DMS153 (cell line): Measurements from ENCODE around the gene RPL29.
"Not testable (repeated sequence)": the region's sequence is repeated elsewhere in the genome, so short reads cannot be mapped to it uniquely, and the experiment has no call there.

Experiments
- DNase-seq: peaks from one replicate; lab custom pipeline; 2025; lab: John Stamatoyannopoulos, UW

RPL29 gene

GRCh38 chr3:52005571-52005986, 9.9 kb upstream of the RPL29 start:
- DNase-seq: peak; percentile 7

- no peak for DNase-seq
Measured at GRCh38 chr3:52004906-52005395, 9.3 kb upstream of the RPL29 start.

GRCh38 chr3:52004163-52004787, 8.6 kb upstream of the RPL29 start:
- DNase-seq: no peak

- DNase-seq: no peak
Measured at GRCh38 chr3:52002748-52003147, 7.1 kb upstream of the RPL29 start.

GRCh38 chr3:52001443-52001974, 5.8 kb upstream of the RPL29 start:
- no peak for DNase-seq

GRCh38 chr3:51999846-52000245, 4.2 kb upstream of the RPL29 start:
- no peak for DNase-seq

- no peak for DNase-seq
Measured at GRCh38 chr3:51998774-51999173, 3.1 kb upstream of the RPL29 start.

GRCh38 chr3:51997935-51998596, 2.4 kb upstream of the RPL29 start:
- no peak for DNase-seq

GRCh38 chr3:51997172-51997571, 1.5 kb upstream of the RPL29 start:
- no peak for DNase-seq

- DNase-seq: no peak
Measured at GRCh38 chr3:51994530-51994929, 1.2 kb downstream of the RPL29 start.

GRCh38 chr3:51993657-51994056, 2.0 kb downstream of the RPL29 start:
- not testable (repeated sequence) for DNase-seq

- no peak for DNase-seq
Measured at GRCh38 chr3:51992017-51992682, 3.5 kb downstream of the RPL29 start.

- DNase-seq: not testable (repeated sequence)
Measured at GRCh38 chr3:51990501-51990971, 5.2 kb downstream of the RPL29 start.

- no peak for DNase-seq
Measured at GRCh38 chr3:51988286-51989146, 7.2 kb downstream of the RPL29 start.

- no peak for DNase-seq
Measured at GRCh38 chr3:51987568-51987967, 8.1 kb downstream of the RPL29 start.

GRCh38 chr3:51986010-51986947, 9.4 kb downstream of the RPL29 start:
- no peak for DNase-seq

GRCh38 chr3:51985063-51985462, 10.6 kb downstream of the RPL29 start:
- DNase-seq: no peak

- no peak for DNase-seq
Measured at GRCh38 chr3:51984269-51984647, 11.4 kb downstream of the RPL29 start.

- DNase-seq: no peak
Measured at GRCh38 chr3:51983578-51984268, 12.0 kb downstream of the RPL29 start.
